Suppressor macrophage (primary cell): ENCODE data around the gene ATG3.
"Not testable (repeated sequence)": the region's sequence is repeated elsewhere in the genome, so short reads cannot be mapped to it uniquely, and the experiment has no call there.

ENCODE experiments used
- DNase-seq, 4 experiments: peaks; one replicate each; pipeline ENCODE4 v3.0.0-alpha.2; 2020 to 2022

ATG3 gene

GRCh38 chr3:112560721-112561483, 860 bp downstream of the ATG3 start:
- peak; percentile 80 to 88 (median 86) for DNase-seq

- DNase-seq: peak in 1 of 4 experiments; percentile 28
Measured at GRCh38 chr3:112560307-112560706, 1.5 kb downstream of the ATG3 start.

- peak; percentile 20 to 77 (median 52) for DNase-seq
Measured at GRCh38 chr3:112557976-112558375, 3.8 kb downstream of the ATG3 start.

GRCh38 chr3:112555535-112556170, 6.1 kb downstream of the ATG3 start:
- DNase-seq: peak in 2 of 4 experiments; percentile 35

GRCh38 chr3:112550859-112551258, 10.9 kb downstream of the ATG3 start:
- no peak for DNase-seq

- DNase-seq: no peak
Measured at GRCh38 chr3:112546216-112546759, 15.5 kb downstream of the ATG3 start.

- no peak for DNase-seq
Measured at GRCh38 chr3:112539825-112540650, 21.7 kb downstream of the ATG3 start.

GRCh38 chr3:112531358-112531781, 30.4 kb downstream of the ATG3 start:
- peak in 3 of 4 experiments; percentile 16 to 69 (median 54) for DNase-seq

GRCh38 chr3:112530573-112530972, 31.2 kb downstream of the ATG3 start:
- DNase-seq: no peak

GRCh38 chr3:112524127-112524526, 37.6 kb downstream of the ATG3 start:
- DNase-seq: not testable (repeated sequence)

GRCh38 chr3:112519424-112520001, 42.2 kb downstream of the ATG3 start:
- peak; percentile 63 to 78 (median 69) for DNase-seq

- DNase-seq: peak in 2 of 4 experiments; percentile 28 to 32
Measured at GRCh38 chr3:112518970-112519369, 42.8 kb downstream of the ATG3 start.

- no peak for DNase-seq
Measured at GRCh38 chr3:112514527-112515128, 47.1 kb downstream of the ATG3 start.

GRCh38 chr3:112512320-112512719, 49.4 kb downstream of the ATG3 start:
- no peak for DNase-seq

GRCh38 chr3:112508860-112509259, 52.9 kb downstream of the ATG3 start:
- DNase-seq: peak in 3 of 4 experiments; percentile 34 to 55 (median 41)

GRCh38 chr3:112508261-112508660, 53.5 kb downstream of the ATG3 start:
- no peak for DNase-seq

- DNase-seq: no peak
Measured at GRCh38 chr3:112505907-112506306, 55.9 kb downstream of the ATG3 start.

GRCh38 chr3:112504123-112504522, 57.6 kb downstream of the ATG3 start:
- DNase-seq: peak in 2 of 4 experiments; percentile 6 to 19

- no peak for DNase-seq
Measured at GRCh38 chr3:112503304-112503972, 58.3 kb downstream of the ATG3 start.

GRCh38 chr3:112500621-112501020, 61.1 kb downstream of the ATG3 start:
- DNase-seq: no peak
